ENCODE data around the gene POLR3K.

The POLR3K gene

GRCh38 chr16:89391-90302 lies 36.2 kb upstream of the POLR3K start:
- Histone ChIP-seq H3K27ac (ENCODE audit: low read depth, low read length) (no peak overlapping the region), H3K4me3 (ENCODE audit: low read depth, low read length) (no peak overlapping the region), H3K27me3 (ENCODE audit: control insufficient read depth, insufficient read depth, low read length) (no peaks in the 10 kb centered on the region), H3K9me3 (ENCODE audit: control insufficient read depth, insufficient read depth, low read length) (no peaks in the 10 kb centered on the region), H3K9ac (ENCODE audit: low read depth, low read length) (no peak overlapping the region), H3K36me3 (ENCODE audit: control insufficient read depth, insufficient read depth, low read length) (peaks cover 50% of the 10 kb centered on the region), H3K4me1 (ENCODE audit: control insufficient read depth, insufficient read depth, low read length) (no peaks in the 10 kb centered on the region)

- Histone ChIP-seq H3K9ac (ENCODE audit: low read depth, low read length) (no peak overlapping the region), H3K36me3 (ENCODE audit: control insufficient read depth, insufficient read depth, low read length) (peaks cover 57% of the 10 kb centered on the region), H3K9me3 (ENCODE audit: control insufficient read depth, insufficient read depth, low read length) (no peaks in the 10 kb centered on the region), H3K27me3 (ENCODE audit: control insufficient read depth, insufficient read depth, low read length) (no peaks in the 10 kb centered on the region), H3K27ac (ENCODE audit: low read depth, low read length) (no peak overlapping the region), H3K4me1 (ENCODE audit: control insufficient read depth, insufficient read depth, low read length) (no peaks in the 10 kb centered on the region), H3K4me3 (ENCODE audit: low read depth, low read length) (no peak overlapping the region)
Observed at GRCh38 chr16:88613-89012, 35.2 kb upstream of the POLR3K start.

GRCh38 chr16:86483-86952 lies 33.1 kb upstream of the POLR3K start:
- Histone ChIP-seq H3K27me3 (ENCODE audit: control insufficient read depth, insufficient read depth, low read length) (no peaks in the 10 kb centered on the region), H3K27ac (ENCODE audit: low read depth, low read length) (no peak overlapping the region), H3K4me3 (ENCODE audit: low read depth, low read length) (no peak overlapping the region), H3K9ac (ENCODE audit: low read depth, low read length) (no peak overlapping the region), H3K4me1 (ENCODE audit: control insufficient read depth, insufficient read depth, low read length) (no peaks in the 10 kb centered on the region), H3K36me3 (ENCODE audit: control insufficient read depth, insufficient read depth, low read length) (peaks cover 57% of the 10 kb centered on the region), H3K9me3 (ENCODE audit: control insufficient read depth, insufficient read depth, low read length) (no peaks in the 10 kb centered on the region)

- H3K9me3 ChIP-seq (ENCODE audit: control insufficient read depth, insufficient read depth, low read length) = no peaks in the 10 kb centered on the region
- H3K27ac ChIP-seq (ENCODE audit: low read depth, low read length) = no peak overlapping the region
- H3K36me3 ChIP-seq (ENCODE audit: control insufficient read depth, insufficient read depth, low read length) = peaks cover 57% of the 10 kb centered on the region
- no peak overlapping the region for H3K9ac ChIP-seq (ENCODE audit: low read depth, low read length)
- no peaks in the 10 kb centered on the region for H3K4me1 ChIP-seq (ENCODE audit: control insufficient read depth, insufficient read depth, low read length)
- no peak overlapping the region for H3K4me3 ChIP-seq (ENCODE audit: low read depth, low read length)
- no peaks in the 10 kb centered on the region for H3K27me3 ChIP-seq (ENCODE audit: control insufficient read depth, insufficient read depth, low read length)
Observed at GRCh38 chr16:85865-86264, 32.5 kb upstream of the POLR3K start.

- no peak overlapping the region for H3K4me3 ChIP-seq (ENCODE audit: low read depth, low read length)
- H3K4me1 ChIP-seq (ENCODE audit: control insufficient read depth, insufficient read depth, low read length) = no peaks in the 10 kb centered on the region
- H3K36me3 ChIP-seq (ENCODE audit: control insufficient read depth, insufficient read depth, low read length) = peaks cover 55% of the 10 kb centered on the region
- no peak overlapping the region for H3K9ac ChIP-seq (ENCODE audit: low read depth, low read length)
- H3K27ac ChIP-seq (ENCODE audit: low read depth, low read length) = no peak overlapping the region
- no peaks in the 10 kb centered on the region for H3K27me3 ChIP-seq (ENCODE audit: control insufficient read depth, insufficient read depth, low read length)
- no peaks in the 10 kb centered on the region for H3K9me3 ChIP-seq (ENCODE audit: control insufficient read depth, insufficient read depth, low read length)
Observed at GRCh38 chr16:85407-85782, 32.0 kb upstream of the POLR3K start.

GRCh38 chr16:84718-85406 lies 31.5 kb upstream of the POLR3K start:
- H3K27me3 ChIP-seq (ENCODE audit: control insufficient read depth, insufficient read depth, low read length) = no peaks in the 10 kb centered on the region
- H3K36me3 ChIP-seq (ENCODE audit: control insufficient read depth, insufficient read depth, low read length) = peaks cover 55% of the 10 kb centered on the region
- no peak overlapping the region for H3K27ac ChIP-seq (ENCODE audit: low read depth, low read length)
- H3K9ac ChIP-seq (ENCODE audit: low read depth, low read length) = no peak overlapping the region
- no peaks in the 10 kb centered on the region for H3K4me1 ChIP-seq (ENCODE audit: control insufficient read depth, insufficient read depth, low read length)
- no peaks in the 10 kb centered on the region for H3K9me3 ChIP-seq (ENCODE audit: control insufficient read depth, insufficient read depth, low read length)
- no peak overlapping the region for H3K4me3 ChIP-seq (ENCODE audit: low read depth, low read length)

- H3K9ac ChIP-seq (ENCODE audit: low read depth, low read length) = no peak overlapping the region
- no peak overlapping the region for H3K27ac ChIP-seq (ENCODE audit: low read depth, low read length)
- no peaks in the 10 kb centered on the region for H3K9me3 ChIP-seq (ENCODE audit: control insufficient read depth, insufficient read depth, low read length)
- peaks cover 3% of the 10 kb centered on the region; the same call in 1 of the 2 replicates for H3K4me1 ChIP-seq (ENCODE audit: control insufficient read depth, insufficient read depth, low read length)
- H3K27me3 ChIP-seq (ENCODE audit: control insufficient read depth, insufficient read depth, low read length) = no peaks in the 10 kb centered on the region
- H3K36me3 ChIP-seq (ENCODE audit: control insufficient read depth, insufficient read depth, low read length) = peaks cover 52% of the 10 kb centered on the region
- H3K4me3 ChIP-seq (ENCODE audit: low read depth, low read length) = no peak overlapping the region
Observed at GRCh38 chr16:83781-84615, 30.6 kb upstream of the POLR3K start.

GRCh38 chr16:83060-83603 lies 29.7 kb upstream of the POLR3K start:
- H3K27me3 ChIP-seq (ENCODE audit: control insufficient read depth, insufficient read depth, low read length) = no peaks in the 10 kb centered on the region
- H3K9me3 ChIP-seq (ENCODE audit: control insufficient read depth, insufficient read depth, low read length) = no peaks in the 10 kb centered on the region
- H3K36me3 ChIP-seq (ENCODE audit: control insufficient read depth, insufficient read depth, low read length) = peaks cover 45% of the 10 kb centered on the region
- no peak overlapping the region for H3K27ac ChIP-seq (ENCODE audit: low read depth, low read length)
- H3K4me1 ChIP-seq (ENCODE audit: control insufficient read depth, insufficient read depth, low read length) = peaks cover 8% of the 10 kb centered on the region
- H3K9ac ChIP-seq (ENCODE audit: low read depth, low read length) = no peak overlapping the region
- H3K4me3 ChIP-seq (ENCODE audit: low read depth, low read length) = no peak overlapping the region

- H3K9me3 ChIP-seq (ENCODE audit: control insufficient read depth, insufficient read depth, low read length) = no peaks in the 10 kb centered on the region
- peaks cover 35% of the 10 kb centered on the region for H3K4me1 ChIP-seq (ENCODE audit: control insufficient read depth, insufficient read depth, low read length)
- no peak overlapping the region for H3K27ac ChIP-seq (ENCODE audit: low read depth, low read length)
- H3K36me3 ChIP-seq (ENCODE audit: control insufficient read depth, insufficient read depth, low read length) = peaks cover 13% of the 10 kb centered on the region
- H3K4me3 ChIP-seq (ENCODE audit: low read depth, low read length) = peak overlapping the region; percentile 83; the same call in 1 of the 2 replicates
- no peak overlapping the region for H3K9ac ChIP-seq (ENCODE audit: low read depth, low read length)
- no peaks in the 10 kb centered on the region for H3K27me3 ChIP-seq (ENCODE audit: control insufficient read depth, insufficient read depth, low read length)
Observed at GRCh38 chr16:79151-80054, 26.0 kb upstream of the POLR3K start.
